Smooth muscle cell of the brain vasculature (primary cell): Measurements from ENCODE around the gene CFAP54.
"Not testable (repeated sequence)": the region's sequence is repeated elsewhere in the genome, so short reads cannot be mapped to it uniquely, and the experiment has no call there.

Experiments
- DNase-seq: peaks from one replicate; pipeline ENCODE4 v3.0.0-alpha.2; 2012; ENCODE audit warnings: low read depth, low spot score

CFAP54 gene

GRCh38 chr12:96472384-96472783 is 17.0 kb upstream of the CFAP54 start:
- no peak for DNase-seq

DNA sequence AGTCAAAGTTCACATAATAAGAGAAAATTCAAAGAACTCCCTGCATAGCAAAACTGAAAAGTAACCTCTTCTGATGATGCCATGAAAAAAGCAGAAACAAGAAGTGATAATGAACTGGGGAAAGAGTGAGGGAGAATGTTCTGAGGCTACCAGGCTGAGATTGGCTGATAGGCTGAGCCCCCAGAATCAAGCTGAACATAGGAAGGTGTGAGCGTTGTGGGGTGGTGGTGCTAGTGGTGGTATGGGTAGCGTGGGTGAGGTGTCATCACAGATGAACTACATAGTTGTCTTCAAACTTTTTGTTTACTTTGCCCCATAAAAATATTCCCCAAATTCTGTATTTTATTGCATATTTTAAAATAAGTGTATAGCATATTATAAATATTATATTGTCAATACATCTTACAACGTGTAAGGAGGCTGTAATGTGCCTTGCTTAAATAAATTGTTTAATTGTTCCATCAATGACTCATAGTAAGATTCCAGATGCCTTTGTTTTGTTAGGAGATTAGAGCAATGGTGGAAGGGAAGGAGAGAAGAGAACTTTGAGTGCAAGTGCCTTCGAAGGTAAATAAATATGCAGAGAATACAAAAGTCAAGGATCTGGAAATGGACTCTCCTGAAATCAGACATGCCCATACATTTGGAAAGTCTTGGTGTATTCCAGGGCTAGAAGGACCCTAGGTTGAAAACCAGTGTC is 15.8 kb upstream of the CFAP54 start:
- DNase-seq = no peak

- no peak for DNase-seq
Observed at GRCh38 chr12:96474206-96474605, 15.2 kb upstream of the CFAP54 start.

DNA sequence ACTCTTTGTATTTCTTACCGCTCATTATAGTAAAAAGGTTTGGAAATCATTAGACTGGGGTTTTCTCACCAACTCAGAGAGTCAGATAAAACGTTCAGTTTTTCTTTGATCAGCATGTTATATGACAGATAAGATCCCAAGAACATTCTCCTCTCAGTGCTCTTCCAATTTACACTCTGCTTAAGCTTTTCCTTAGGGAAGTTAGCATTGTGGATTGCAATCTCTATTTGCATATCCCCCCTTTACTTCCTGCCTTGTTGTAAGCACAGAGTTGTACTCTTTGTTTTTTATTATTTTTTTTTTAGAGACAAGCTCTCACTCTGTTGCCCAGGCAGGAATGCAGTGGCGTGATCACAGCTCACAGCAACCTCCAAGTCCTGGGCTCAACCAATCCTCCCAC is 11.4 kb upstream of the CFAP54 start:
- DNase-seq = no peak

- DNase-seq = no peak
Observed at GRCh38 chr12:96482086-96482485, 7.3 kb upstream of the CFAP54 start.

- no peak for DNase-seq
Observed at GRCh38 chr12:96483116-96483515, 6.3 kb upstream of the CFAP54 start.

DNA sequence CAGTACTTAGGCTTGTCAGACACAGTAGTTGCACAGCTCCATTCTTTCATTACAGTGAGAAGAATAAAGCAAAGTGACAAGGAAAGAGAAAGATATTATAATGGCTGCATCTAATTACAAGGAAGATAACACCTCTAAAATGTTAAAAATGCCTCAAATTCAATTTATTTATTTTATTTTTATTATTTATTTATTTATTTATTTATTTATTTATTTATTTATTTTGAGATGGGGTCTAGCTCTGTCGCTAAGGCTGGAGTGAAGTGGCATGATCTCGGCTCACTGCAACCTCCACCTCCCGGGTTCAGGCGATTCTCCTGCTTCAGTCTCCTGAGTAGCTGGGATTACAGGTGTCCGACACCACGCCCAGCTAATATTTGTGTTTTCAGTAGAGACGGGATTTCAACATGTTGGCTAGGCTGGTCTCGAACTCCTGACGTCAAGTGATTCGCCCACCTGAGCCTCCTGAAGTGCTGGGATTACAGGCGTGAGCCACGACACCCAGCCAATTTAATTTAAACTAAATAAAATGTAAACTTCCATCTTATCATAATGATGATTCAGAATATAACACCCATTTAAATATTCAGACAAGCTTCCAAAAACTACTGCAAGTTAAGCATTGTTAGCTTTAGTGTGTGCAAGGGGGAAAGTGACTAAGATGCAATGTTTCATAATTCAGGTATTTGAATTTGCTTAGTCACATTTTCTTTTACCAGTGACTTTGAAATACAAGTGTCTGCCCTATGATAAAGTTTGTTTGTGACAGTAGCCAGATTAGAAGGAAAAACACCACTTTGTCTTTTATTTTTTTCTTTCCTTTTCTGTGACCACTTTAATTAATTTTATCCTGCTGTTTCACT is 2.4 kb upstream of the CFAP54 start:
- DNase-seq = no peak

DNA sequence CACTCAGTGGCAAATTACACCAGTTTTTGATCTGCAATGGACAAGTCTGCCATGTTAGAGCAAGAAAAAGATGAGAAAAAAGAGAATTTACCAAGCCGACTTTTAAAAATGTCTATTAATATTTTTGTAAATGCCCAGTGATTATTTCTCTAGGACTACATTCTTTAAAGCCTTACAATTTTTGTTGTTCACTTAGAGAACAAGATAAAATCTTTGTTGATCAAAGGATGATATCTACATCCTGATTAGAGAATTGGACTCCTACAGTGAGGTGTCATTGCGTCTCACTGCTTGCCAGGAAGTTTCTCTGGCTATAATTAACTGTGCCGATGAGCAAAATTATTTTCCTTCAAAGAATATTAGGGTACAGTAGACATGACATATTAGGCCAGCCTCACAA is 1.7 kb upstream of the CFAP54 start:
- no peak for DNase-seq

DNA sequence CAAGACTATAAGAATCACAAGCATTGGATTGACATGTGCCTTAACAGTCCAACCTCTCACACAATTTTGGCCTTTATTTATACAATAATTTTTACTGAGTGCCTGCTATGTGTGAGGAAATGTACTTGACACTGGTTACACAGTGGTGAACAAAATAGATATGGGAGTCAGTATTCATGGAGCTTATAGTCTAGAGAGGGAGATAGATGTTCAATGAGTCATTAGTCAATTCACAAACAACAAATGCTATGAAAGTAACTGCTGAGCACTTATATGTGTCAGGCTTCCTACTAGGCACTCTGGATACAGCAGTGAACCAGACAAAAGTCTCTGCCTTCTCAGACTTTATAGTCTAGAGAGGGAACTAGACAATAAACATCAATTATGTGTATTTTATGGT is 3.7 kb downstream of the CFAP54 start:
- DNase-seq = no peak

DNA sequence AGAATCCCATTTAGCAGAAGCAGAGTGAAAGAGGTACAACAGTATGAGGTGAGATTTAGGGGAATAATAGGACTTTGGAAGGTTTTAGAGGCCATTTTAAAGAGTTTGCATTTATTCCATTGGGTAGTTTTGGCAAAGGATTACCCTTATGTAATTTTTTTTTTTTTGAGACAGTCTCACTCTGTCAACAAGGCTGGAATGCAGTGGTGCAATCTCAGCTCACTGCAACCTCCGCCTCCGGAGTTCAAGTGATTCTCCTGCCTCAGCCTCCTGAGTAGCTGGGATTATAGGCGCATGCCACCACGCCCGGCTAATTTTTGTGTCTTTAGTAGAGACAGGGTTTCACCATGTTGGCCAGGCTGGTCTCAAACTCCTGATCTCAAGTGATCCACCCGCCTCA is 4.8 kb downstream of the CFAP54 start:
- DNase-seq = not testable (repeated sequence)

DNA sequence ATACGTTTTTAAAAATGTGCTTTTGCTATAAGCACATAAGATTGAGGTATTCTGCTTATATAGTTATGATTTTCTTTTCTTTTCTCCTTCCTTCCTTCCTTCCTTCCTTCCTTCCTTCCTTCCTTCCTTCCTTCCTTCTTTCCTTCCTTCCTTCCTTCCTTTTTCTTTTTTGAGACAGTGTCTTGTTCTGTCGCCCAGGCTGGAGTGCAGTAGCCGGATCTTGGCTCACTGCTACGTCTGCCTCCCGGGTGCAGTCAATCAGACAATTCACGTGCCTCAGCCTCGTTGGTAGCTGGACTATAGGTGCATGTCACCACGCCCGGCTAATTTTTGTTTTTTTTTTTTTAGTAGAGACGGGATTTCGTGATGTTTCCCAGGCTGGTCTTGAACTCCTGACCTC is 5.8 kb downstream of the CFAP54 start:
- DNase-seq = no peak

DNA sequence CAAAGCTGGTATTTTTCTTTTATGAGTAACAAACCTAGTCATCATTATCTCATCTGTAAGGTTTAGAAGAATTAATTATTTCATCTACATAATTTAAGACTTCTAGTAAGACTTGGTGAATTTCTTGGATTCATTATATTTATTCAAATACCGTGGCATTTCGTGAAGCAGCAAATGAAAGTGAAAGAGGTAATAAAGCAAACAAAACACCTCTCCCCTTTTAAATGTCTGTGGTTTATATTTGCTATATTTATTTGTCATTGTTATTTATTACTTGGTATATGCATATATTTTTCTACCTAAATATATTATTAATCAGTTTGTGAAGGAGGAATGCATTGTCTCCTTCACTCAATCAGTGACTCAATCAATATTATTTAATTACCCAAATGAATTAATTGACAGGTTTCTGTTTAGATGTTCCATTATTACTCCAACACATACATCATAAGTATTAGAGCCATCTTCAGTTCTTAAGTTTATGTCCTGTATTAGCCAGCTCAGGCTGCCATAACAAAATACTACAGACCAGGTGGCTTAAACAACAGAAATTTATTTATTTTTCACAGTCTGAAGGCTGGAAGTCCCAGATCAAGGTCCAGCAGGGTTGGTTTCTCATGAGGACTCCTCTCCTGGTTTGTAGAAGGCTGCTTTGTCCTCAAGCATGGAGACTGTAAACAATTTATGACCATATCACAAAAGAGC is 6.6 kb downstream of the CFAP54 start:
- no peak for DNase-seq

DNA sequence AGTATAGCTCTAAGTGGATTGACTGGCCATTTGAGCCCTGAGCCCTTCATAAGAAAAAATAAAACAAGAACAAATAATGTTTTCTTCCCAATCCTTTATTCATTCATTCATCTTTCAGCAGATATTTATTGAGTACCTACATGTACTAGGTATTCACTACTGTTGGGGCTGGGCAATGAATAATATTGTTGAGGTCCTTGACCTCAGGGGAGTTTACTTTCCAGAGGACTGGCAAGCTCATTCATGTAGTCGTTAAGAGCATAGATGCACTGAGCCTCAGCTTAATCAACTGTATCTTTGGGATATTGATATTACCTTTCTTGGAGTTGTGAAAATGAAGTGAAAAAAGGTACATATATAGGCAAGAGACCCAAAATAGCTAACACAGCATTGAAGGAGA is 7.6 kb downstream of the CFAP54 start:
- no peak for DNase-seq

GRCh38 chr12:96497855-96498254 is 8.5 kb downstream of the CFAP54 start:
- no peak for DNase-seq

GRCh38 chr12:96500693-96501092 is 11.3 kb downstream of the CFAP54 start:
- no peak for DNase-seq

GRCh38 chr12:96501133-96501761 is 11.9 kb downstream of the CFAP54 start:
- no peak for DNase-seq

GRCh38 chr12:96501908-96502307 is 12.5 kb downstream of the CFAP54 start:
- no peak for DNase-seq

DNA sequence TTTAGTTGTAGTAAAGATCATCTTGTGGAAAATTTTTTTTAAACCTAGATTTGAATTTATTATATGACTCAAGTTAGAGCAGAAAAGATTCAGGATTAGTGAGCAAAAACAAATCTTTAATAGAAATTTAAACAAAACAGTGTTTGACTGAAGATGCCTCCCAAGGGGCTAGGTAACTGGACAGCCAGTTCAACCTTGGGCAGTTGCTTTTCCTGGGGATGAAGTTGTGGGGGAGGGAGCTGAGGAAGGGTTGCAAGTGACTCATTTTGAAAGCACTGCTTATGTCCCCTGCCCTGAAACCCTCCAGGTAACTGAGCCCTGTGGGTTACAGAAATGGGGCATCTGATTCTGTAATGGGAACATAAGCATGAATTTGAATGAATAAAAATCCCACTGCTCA is 13.1 kb downstream of the CFAP54 start:
- DNase-seq = no peak

- DNase-seq = no peak
Observed at GRCh38 chr12:96502949-96503532, 13.7 kb downstream of the CFAP54 start.

DNA sequence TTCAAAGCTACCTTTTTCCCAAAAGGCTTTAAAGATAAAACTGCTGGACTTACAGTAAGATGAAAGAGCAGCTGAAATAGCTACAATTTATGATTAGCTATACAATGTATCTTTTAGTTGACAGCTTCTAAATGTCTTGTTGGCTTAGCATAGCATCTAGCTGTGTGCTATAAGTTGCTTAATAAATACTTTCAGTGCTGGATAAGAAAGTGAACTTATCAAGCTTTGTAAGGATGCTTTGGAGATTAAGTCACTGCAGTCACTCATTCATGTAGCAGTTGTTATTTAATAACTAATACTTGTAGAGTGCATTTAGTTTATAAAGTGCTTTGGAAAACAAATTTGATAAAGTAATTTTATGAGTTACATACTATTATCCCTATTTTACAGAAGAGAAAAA is 14.6 kb downstream of the CFAP54 start:
- no peak for DNase-seq

- DNase-seq = no peak
Observed at GRCh38 chr12:96506776-96507175, 17.4 kb downstream of the CFAP54 start.

- no peak for DNase-seq
Observed at GRCh38 chr12:96510306-96510764, 21.0 kb downstream of the CFAP54 start.
